Central memory CD8-positive, alpha-beta T cell (primary cell): ENCODE measurements around the gene CAPN11.

ENCODE experiments used
- ATAC-seq: fragments of 150-1000 bp; cut with Tn5 transposase; replicated peaks from 2 replicates; pipeline ENCODE4 v1.10.0; 2022; ENCODE audit warnings: mild to moderate bottlenecking, moderate FRiP score, moderate number of reproducible peaks; ENCODE audit not compliant: poor library complexity, severe bottlenecking; ENCODE audit errors: extremely low read depth
- DNase-seq, 2 donors: peaks; one replicate each; pipeline ENCODE4 v3.0.0; 2021; ENCODE audit warnings: low spot score in 2 of 2
- H3K27ac Mint-ChIP-seq: one replicate; pipeline ENCODE4 v1.8.0; 2022; ENCODE audit warnings: low read depth, mild to moderate bottlenecking, moderate library complexity, mixed read lengths
- H3K27me3 Mint-ChIP-seq: one replicate; pipeline ENCODE4 v1.8.0; 2022; ENCODE audit warnings: mixed read lengths
- H3K36me3 Mint-ChIP-seq: one replicate; pipeline ENCODE4 v1.8.0; 2022; ENCODE audit warnings: mild to moderate bottlenecking, moderate library complexity, mixed read lengths; ENCODE audit not compliant: insufficient read depth
- H3K4me1 Mint-ChIP-seq: one replicate; pipeline ENCODE4 v1.8.0; 2022; ENCODE audit warnings: mixed read lengths
- H3K4me3 Mint-ChIP-seq: one replicate; pipeline ENCODE4 v1.8.0; 2022; ENCODE audit warnings: mild to moderate bottlenecking, moderate library complexity, mixed read lengths
- H3K9me3 Mint-ChIP-seq: one replicate; pipeline ENCODE4 v1.8.0; 2022; ENCODE audit warnings: mixed read lengths

The CAPN11 gene

GRCh38 chr6:44122801-44123200, 35.8 kb upstream of the CAPN11 start:
- H3K27me3 Mint-ChIP-seq = no peaks in the 10 kb centered on the region
- H3K4me3 Mint-ChIP-seq = peak overlapping the region; percentile 64
- DNase-seq (no peak), ATAC-seq (peak; percentile 16)
- peaks cover 10% of the 10 kb centered on the region for H3K36me3 Mint-ChIP-seq
- H3K4me1 Mint-ChIP-seq = peaks cover 70% of the 10 kb centered on the region
- no peaks in the 10 kb centered on the region for H3K9me3 Mint-ChIP-seq
- H3K27ac Mint-ChIP-seq = peak overlapping the region; percentile 98

- Mint-ChIP-seq H3K27ac (peak overlapping the region; percentile 98), H3K4me1 (peaks cover 71% of the 10 kb centered on the region), H3K36me3 (peaks cover 10% of the 10 kb centered on the region), H3K9me3 (no peaks in the 10 kb centered on the region), H3K27me3 (no peaks in the 10 kb centered on the region), H3K4me3 (peak overlapping the region; percentile 64)
- DNase-seq (no peak), ATAC-seq (no peak)
These were observed 35.1 kb upstream of the CAPN11 start for GRCh38 chr6:44123544-44123943.

GRCh38 chr6:44126320-44127149, 32.1 kb upstream of the CAPN11 start:
- H3K27me3 Mint-ChIP-seq = no peaks in the 10 kb centered on the region
- H3K27ac Mint-ChIP-seq = peak overlapping the region; percentile 98
- peaks cover 6% of the 10 kb centered on the region for H3K36me3 Mint-ChIP-seq
- DNase-seq = peak; percentile 36 to 58
- peak overlapping the region; percentile 91 for H3K4me3 Mint-ChIP-seq
- peak; percentile 80 for ATAC-seq
- peaks cover 58% of the 10 kb centered on the region for H3K4me1 Mint-ChIP-seq
- no peaks in the 10 kb centered on the region for H3K9me3 Mint-ChIP-seq

GRCh38 chr6:44127186-44128019, 31.2 kb upstream of the CAPN11 start, which contains the start of the genes MRPL14 and TMEM63B:
Gene MRPL14 (minus strand): TSS chr6:44127452. CDS start chr6:44116611, 10,841 bp downstream.
Gene TMEM63B (plus strand): TSS chr6:44127554. CDS start chr6:44134585, 7,031 bp downstream.
- Mint-ChIP-seq H3K27ac (peak within 1 kb of the TSS; percentile 98), H3K36me3 (peaks cover 8% of the 10 kb centered on the region), H3K4me3 (peak within 1 kb of the TSS; percentile 91), H3K4me1 (peaks cover 64% of the 10 kb centered on the region), H3K27me3 (no peaks in the 10 kb centered on the region), H3K9me3 (no peaks in the 10 kb centered on the region)
- ATAC-seq = peak; percentile 84
- DNase-seq = peak; percentile 74 to 84

GRCh38 chr6:44128020-44128917, 30.4 kb upstream of the CAPN11 start:
- ATAC-seq (no peak), DNase-seq (no peak)
- H3K27ac Mint-ChIP-seq = peak overlapping the region; percentile 98

GRCh38 chr6:44129841-44130322, 28.7 kb upstream of the CAPN11 start:
- peaks cover 10% of the 10 kb centered on the region for H3K36me3 Mint-ChIP-seq
- H3K27ac Mint-ChIP-seq = peak overlapping the region; percentile 15
- H3K27me3 Mint-ChIP-seq = no peaks in the 10 kb centered on the region
- DNase-seq (no peak), ATAC-seq (no peak)
- no peaks in the 10 kb centered on the region for H3K9me3 Mint-ChIP-seq
- H3K4me3 Mint-ChIP-seq = peak overlapping the region; percentile 91
- H3K4me1 Mint-ChIP-seq = peaks cover 57% of the 10 kb centered on the region

More at GRCh38 chr6:44128020-44128917, 30.4 kb upstream of the CAPN11 start:
- peak overlapping the region; percentile 91 for H3K4me3 Mint-ChIP-seq
- H3K27me3 Mint-ChIP-seq = no peaks in the 10 kb centered on the region
- no peaks in the 10 kb centered on the region for H3K9me3 Mint-ChIP-seq
- peaks cover 62% of the 10 kb centered on the region for H3K4me1 Mint-ChIP-seq
- peaks cover 8% of the 10 kb centered on the region for H3K36me3 Mint-ChIP-seq

GRCh38 chr6:44131892-44132291, 26.7 kb upstream of the CAPN11 start:
- Mint-ChIP-seq H3K27ac (no peak overlapping the region), H3K36me3 (peaks cover 10% of the 10 kb centered on the region), H3K27me3 (no peaks in the 10 kb centered on the region), H3K9me3 (no peaks in the 10 kb centered on the region), H3K4me3 (no peak overlapping the region), H3K4me1 (peaks cover 49% of the 10 kb centered on the region)
- DNase-seq (no peak), ATAC-seq (no peak)

- H3K4me1 Mint-ChIP-seq = peaks cover 49% of the 10 kb centered on the region
- no peak for DNase-seq
- no peaks in the 10 kb centered on the region for H3K9me3 Mint-ChIP-seq
- H3K27ac Mint-ChIP-seq = no peak overlapping the region
- no peak for ATAC-seq
- no peak overlapping the region for H3K4me3 Mint-ChIP-seq
- no peaks in the 10 kb centered on the region for H3K27me3 Mint-ChIP-seq
- H3K36me3 Mint-ChIP-seq = peaks cover 9% of the 10 kb centered on the region
These were observed 26.1 kb upstream of the CAPN11 start for GRCh38 chr6:44132476-44132875.

GRCh38 chr6:44133003-44133931, 25.4 kb upstream of the CAPN11 start:
- no peak for ATAC-seq
- H3K36me3 Mint-ChIP-seq = peaks cover 11% of the 10 kb centered on the region
- DNase-seq = no peak
- H3K27me3 Mint-ChIP-seq = no peaks in the 10 kb centered on the region
- peaks cover 46% of the 10 kb centered on the region for H3K4me1 Mint-ChIP-seq
- no peak overlapping the region for H3K4me3 Mint-ChIP-seq
- H3K27ac Mint-ChIP-seq = no peak overlapping the region
- H3K9me3 Mint-ChIP-seq = no peaks in the 10 kb centered on the region

GRCh38 chr6:44133981-44134711, 24.5 kb upstream of the CAPN11 start:
- no peaks in the 10 kb centered on the region for H3K27me3 Mint-ChIP-seq
- peaks cover 14% of the 10 kb centered on the region for H3K36me3 Mint-ChIP-seq
- no peaks in the 10 kb centered on the region for H3K9me3 Mint-ChIP-seq
- peak overlapping the region; percentile 87 for H3K27ac Mint-ChIP-seq
- no peak for ATAC-seq
- DNase-seq = no peak
- peaks cover 43% of the 10 kb centered on the region for H3K4me1 Mint-ChIP-seq
- H3K4me3 Mint-ChIP-seq = no peak overlapping the region
